Activated T-helper 1 cell treated with anti-CD3 and anti-CD28 coated beads, Interleukin-12 subunit alpha, Interleukin-12 subunit beta, Interleukin-2, Interleukin-4 antibody, amounts not matched to agents 30 ng/mL and 10 ng/mL and 1 ng/mL, durations not matched to agents 14 hours and 24 hours and 36 hours (primary cell): Measurements from ENCODE around the gene AHI1. TPM values are rescaled to one million over a fixed set of nuclear protein-coding genes. Genes with fewer than 3 reads are reported as not detected.

Source experiments
- DNase-seq: peaks from one replicate; pipeline ENCODE4 v3.0.0; 2021; ENCODE audit warnings: low spot score
- H3K27ac Mint-ChIP-seq: one replicate; pipeline ENCODE4 v1.8.0; 2021; ENCODE audit warnings: mild to moderate bottlenecking, mixed read lengths
- H3K27me3 Mint-ChIP-seq: one replicate; pipeline ENCODE4 v1.8.0; 2022; ENCODE audit warnings: mild to moderate bottlenecking, moderate library complexity, mixed read lengths; ENCODE audit not compliant: insufficient read depth
- H3K36me3 Mint-ChIP-seq: one replicate; pipeline ENCODE4 v1.8.0; 2021; ENCODE audit warnings: low read depth, mixed read lengths
- H3K4me1 Mint-ChIP-seq: one replicate; pipeline ENCODE4 v1.8.0; 2021; ENCODE audit warnings: low read depth, mixed read lengths
- H3K4me3 Mint-ChIP-seq: one replicate; pipeline ENCODE4 v1.8.0; 2021; ENCODE audit warnings: mild to moderate bottlenecking, moderate library complexity, mixed read lengths
- H3K9me3 Mint-ChIP-seq: one replicate; pipeline ENCODE4 v1.8.0; 2021; ENCODE audit warnings: mixed read lengths
- intact Hi-C: fragments of 100-400 bp; cut with micrococcal nuclease; formaldehyde crosslinking; loops from one replicate; pipeline ENCODE4 v1.15.1; 2024
- total RNA-seq: library from RNA; stranded (reverse); gene quantifications from 2 replicates; pipeline ENCODE4 v1.2.3, GENCODE V29; 2022

Gene AHI1
- total RNA-seq, 1 donor from 2014 or later: 142 TPM

GRCh38 chr6:135325624-135326424 lies 171.7 kb downstream of the AHI1 start:
- DNase-seq: no peak
- Mint-ChIP-seq H3K9me3 (no peaks in the 10 kb centered on the region), H3K4me1 (peaks cover 11% of the 10 kb centered on the region), H3K4me3 (no peak overlapping the region), H3K36me3 (peaks cover 15% of the 10 kb centered on the region), H3K27ac (no peak overlapping the region), H3K27me3 (peaks cover 4% of the 10 kb centered on the region)
- intact Hi-C loops: no loop called here

- Mint-ChIP-seq H3K27ac (no peak overlapping the region), H3K36me3 (peaks cover 13% of the 10 kb centered on the region), H3K4me1 (peaks cover 11% of the 10 kb centered on the region), H3K9me3 (no peaks in the 10 kb centered on the region), H3K27me3 (peaks cover 4% of the 10 kb centered on the region), H3K4me3 (no peak overlapping the region)
- intact Hi-C loops: no loop called here
- DNase-seq: no peak
Measured at GRCh38 chr6:135324531-135324930, 173.0 kb downstream of the AHI1 start.

- Mint-ChIP-seq H3K36me3 (peaks cover 9% of the 10 kb centered on the region), H3K27ac (no peak overlapping the region), H3K4me3 (no peak overlapping the region), H3K4me1 (peaks cover 11% of the 10 kb centered on the region), H3K9me3 (no peaks in the 10 kb centered on the region), H3K27me3 (peaks cover 4% of the 10 kb centered on the region)
- no peak for DNase-seq
- intact Hi-C loops: no loop called here
Measured at GRCh38 chr6:135323979-135324378, 173.6 kb downstream of the AHI1 start.

GRCh38 chr6:135323202-135323668 lies 174.3 kb downstream of the AHI1 start:
- Mint-ChIP-seq H3K27me3 (no peaks in the 10 kb centered on the region), H3K4me1 (peaks cover 11% of the 10 kb centered on the region), H3K4me3 (no peak overlapping the region), H3K27ac (no peak overlapping the region), H3K36me3 (peaks cover 11% of the 10 kb centered on the region), H3K9me3 (no peaks in the 10 kb centered on the region)
- no peak for DNase-seq
- intact Hi-C loops: no loop called here

- no peak overlapping the region for H3K4me3 Mint-ChIP-seq
- no peak overlapping the region for H3K27ac Mint-ChIP-seq
- no peak for DNase-seq
- peaks cover 7% of the 10 kb centered on the region for H3K36me3 Mint-ChIP-seq
- intact Hi-C loops: no loop called here
- no peaks in the 10 kb centered on the region for H3K9me3 Mint-ChIP-seq
- peaks cover 11% of the 10 kb centered on the region for H3K4me1 Mint-ChIP-seq
- no peaks in the 10 kb centered on the region for H3K27me3 Mint-ChIP-seq
Measured at GRCh38 chr6:135322427-135323201, 174.9 kb downstream of the AHI1 start.

- Mint-ChIP-seq H3K4me1 (peaks cover 11% of the 10 kb centered on the region), H3K27me3 (no peaks in the 10 kb centered on the region), H3K4me3 (no peak overlapping the region), H3K36me3 (peaks cover 17% of the 10 kb centered on the region), H3K27ac (no peak overlapping the region), H3K9me3 (no peaks in the 10 kb centered on the region)
- no peak for DNase-seq
- intact Hi-C loops: no loop called here
Measured at GRCh38 chr6:135320721-135321621, 176.6 kb downstream of the AHI1 start.

- no peak overlapping the region for H3K4me3 Mint-ChIP-seq
- no peaks in the 10 kb centered on the region for H3K27me3 Mint-ChIP-seq
- H3K36me3 Mint-ChIP-seq: peaks cover 25% of the 10 kb centered on the region
- intact Hi-C loops: no loop called here
- no peak overlapping the region for H3K27ac Mint-ChIP-seq
- H3K4me1 Mint-ChIP-seq: peaks cover 11% of the 10 kb centered on the region
- no peaks in the 10 kb centered on the region for H3K9me3 Mint-ChIP-seq
- no peak for DNase-seq
Measured at GRCh38 chr6:135319819-135320218, 177.7 kb downstream of the AHI1 start.

- H3K9me3 Mint-ChIP-seq: no peaks in the 10 kb centered on the region
- peaks cover 11% of the 10 kb centered on the region for H3K4me1 Mint-ChIP-seq
- H3K4me3 Mint-ChIP-seq: no peak overlapping the region
- DNase-seq: no peak
- H3K27ac Mint-ChIP-seq: no peak overlapping the region
- intact Hi-C loops: no loop called here
- H3K27me3 Mint-ChIP-seq: no peaks in the 10 kb centered on the region
- H3K36me3 Mint-ChIP-seq: peaks cover 28% of the 10 kb centered on the region
Measured at GRCh38 chr6:135318738-135319469, 178.6 kb downstream of the AHI1 start.

GRCh38 chr6:135314543-135314942 lies 183.0 kb downstream of the AHI1 start:
- Mint-ChIP-seq H3K36me3 (peaks cover 34% of the 10 kb centered on the region), H3K27ac (no peak overlapping the region), H3K4me1 (no peaks in the 10 kb centered on the region), H3K4me3 (no peak overlapping the region), H3K9me3 (no peaks in the 10 kb centered on the region), H3K27me3 (no peaks in the 10 kb centered on the region)
- intact Hi-C loops: no loop called here
- DNase-seq: no peak

- H3K9me3 Mint-ChIP-seq: no peaks in the 10 kb centered on the region
- intact Hi-C loops: no loop called here
Measured at GRCh38 chr6:135311446-135312200, 185.9 kb downstream of the AHI1 start.

GRCh38 chr6:135310291-135310690 lies 187.2 kb downstream of the AHI1 start:
- no peaks in the 10 kb centered on the region for H3K27me3 Mint-ChIP-seq

More at GRCh38 chr6:135311446-135312200, 185.9 kb downstream of the AHI1 start:
- no peak overlapping the region for H3K27ac Mint-ChIP-seq
- no peak overlapping the region for H3K4me3 Mint-ChIP-seq
- peaks cover 28% of the 10 kb centered on the region for H3K36me3 Mint-ChIP-seq
- no peaks in the 10 kb centered on the region for H3K27me3 Mint-ChIP-seq
- no peak for DNase-seq
- no peaks in the 10 kb centered on the region for H3K4me1 Mint-ChIP-seq

More at GRCh38 chr6:135310291-135310690, 187.2 kb downstream of the AHI1 start:
- H3K9me3 Mint-ChIP-seq: no peaks in the 10 kb centered on the region
- no peak for DNase-seq
- peaks cover 25% of the 10 kb centered on the region for H3K36me3 Mint-ChIP-seq
- intact Hi-C loops: no loop called here
- no peak overlapping the region for H3K4me3 Mint-ChIP-seq
- no peak overlapping the region for H3K27ac Mint-ChIP-seq
- H3K4me1 Mint-ChIP-seq: no peaks in the 10 kb centered on the region
